ENCODE measurements around the gene IL1F10.

- TF ChIP-seq, protein P1, sequence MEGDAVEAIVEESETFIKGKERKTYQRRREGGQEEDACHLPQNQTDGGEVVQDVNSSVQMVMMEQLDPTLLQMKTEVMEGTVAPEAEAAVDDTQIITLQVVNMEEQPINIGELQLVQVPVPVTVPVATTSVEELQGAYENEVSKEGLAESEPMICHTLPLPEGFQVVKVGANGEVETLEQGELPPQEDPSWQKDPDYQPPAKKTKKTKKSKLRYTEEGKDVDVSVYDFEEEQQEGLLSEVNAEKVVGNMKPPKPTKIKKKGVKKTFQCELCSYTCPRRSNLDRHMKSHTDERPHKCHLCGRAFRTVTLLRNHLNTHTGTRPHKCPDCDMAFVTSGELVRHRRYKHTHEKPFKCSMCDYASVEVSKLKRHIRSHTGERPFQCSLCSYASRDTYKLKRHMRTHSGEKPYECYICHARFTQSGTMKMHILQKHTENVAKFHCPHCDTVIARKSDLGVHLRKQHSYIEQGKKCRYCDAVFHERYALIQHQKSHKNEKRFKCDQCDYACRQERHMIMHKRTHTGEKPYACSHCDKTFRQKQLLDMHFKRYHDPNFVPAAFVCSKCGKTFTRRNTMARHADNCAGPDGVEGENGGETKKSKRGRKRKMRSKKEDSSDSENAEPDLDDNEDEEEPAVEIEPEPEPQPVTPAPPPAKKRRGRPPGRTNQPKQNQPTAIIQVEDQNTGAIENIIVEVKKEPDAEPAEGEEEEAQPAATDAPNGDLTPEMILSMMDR (IDR thresholded peaks at IDR 0.05), result no peak
- TF ChIP-seq EZH2 (IDR thresholded peaks at IDR 0.05), result no peak
These were observed 5.6 kb upstream of the IL1F10 start for GRCh38 chr2:113061896-113062770.
